Measurements from ENCODE around the gene TTC32.
A peak's percentile ranks its signal among the peaks of the same experiment; 100 is the strongest.
"Not testable (repeated sequence)": the region's sequence is repeated elsewhere in the genome, so short reads cannot be mapped to it uniquely, and the experiment has no call there.

Gene TTC32

DNA sequence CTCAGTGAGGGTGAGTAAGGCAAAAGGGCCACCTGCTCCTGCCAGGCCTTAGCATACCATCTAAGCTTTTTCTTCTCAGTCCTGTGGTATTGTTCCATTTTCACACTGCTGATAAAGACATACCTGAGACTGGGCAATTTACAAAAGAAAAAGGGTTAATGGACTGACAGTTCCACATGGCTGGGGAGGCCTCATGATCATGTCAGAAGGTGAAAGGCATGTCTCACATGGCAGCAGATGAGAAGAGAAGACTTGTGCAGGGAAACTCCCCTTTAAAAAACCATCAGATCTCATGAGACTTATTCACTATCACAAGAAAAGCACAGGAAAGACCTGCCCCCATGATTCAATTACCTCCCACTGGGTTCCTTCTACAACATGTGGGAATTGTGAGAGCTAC lies 21.6 kb downstream of the TTC32 start:
- DNase-seq (ENCODE audit: low read depth, low spot score); H3K27ac ChIP-seq: not testable (repeated sequence)

DNA sequence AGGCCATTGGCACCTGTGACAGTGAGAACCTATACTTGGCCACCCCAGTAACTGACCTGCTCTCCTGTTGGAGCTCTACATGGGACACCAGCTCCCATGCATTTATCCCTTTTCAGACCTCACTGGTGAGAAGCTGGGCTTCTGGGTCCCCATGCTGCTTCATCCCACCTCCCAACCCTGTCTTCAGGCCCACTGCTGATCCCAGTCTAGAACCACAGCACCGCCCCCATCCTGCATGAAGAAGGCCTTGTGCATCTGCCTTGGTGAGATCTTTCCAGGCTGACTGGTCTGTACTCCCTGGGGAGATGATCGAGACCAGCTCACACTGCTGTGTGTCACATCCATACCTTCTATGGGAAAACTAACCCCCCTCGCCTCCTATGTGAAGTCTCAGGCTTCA lies 22.7 kb downstream of the TTC32 start:
- H3K27ac ChIP-seq: no peak overlapping the region
- no peak for DNase-seq (ENCODE audit: low read depth, low spot score)

DNA sequence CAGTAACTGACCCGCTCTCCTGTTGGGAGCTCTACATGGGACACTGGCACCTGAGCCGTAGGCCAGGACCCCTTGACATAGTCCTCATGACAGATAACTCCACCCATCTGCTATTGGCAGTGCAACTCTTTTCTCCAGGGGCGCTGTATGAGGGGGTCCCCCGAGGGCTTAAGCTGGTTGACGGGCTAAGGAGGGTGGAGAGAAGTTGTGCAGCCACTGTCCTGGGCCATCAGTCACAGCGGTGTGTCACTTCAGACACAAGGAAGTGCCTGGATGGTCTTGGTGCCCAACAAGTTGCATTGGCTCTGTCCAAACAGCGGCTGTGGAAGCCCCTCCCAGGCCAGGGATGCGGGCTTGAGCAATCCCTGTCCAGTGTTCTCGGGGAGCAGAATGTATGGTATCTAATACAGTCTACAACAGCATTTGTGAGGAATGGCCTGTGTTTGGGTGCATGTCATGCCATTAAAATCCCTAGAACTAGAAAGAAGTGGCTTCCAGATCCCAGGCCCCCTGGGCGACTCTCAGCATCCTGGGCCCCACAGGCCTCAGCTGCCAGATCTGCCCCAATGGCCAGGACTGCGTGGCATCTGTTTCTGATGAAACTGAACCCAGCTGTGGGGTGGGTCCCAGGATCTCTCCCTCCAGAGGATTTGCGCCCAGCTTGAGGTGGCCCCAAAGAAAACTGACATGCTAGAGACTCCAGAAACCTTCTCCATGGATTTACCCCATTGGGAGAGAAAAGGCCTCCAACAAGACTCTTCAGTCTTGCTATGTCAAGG lies 23.3 kb downstream of the TTC32 start:
- no peak for DNase-seq (ENCODE audit: low read depth, low spot score)

DNA sequence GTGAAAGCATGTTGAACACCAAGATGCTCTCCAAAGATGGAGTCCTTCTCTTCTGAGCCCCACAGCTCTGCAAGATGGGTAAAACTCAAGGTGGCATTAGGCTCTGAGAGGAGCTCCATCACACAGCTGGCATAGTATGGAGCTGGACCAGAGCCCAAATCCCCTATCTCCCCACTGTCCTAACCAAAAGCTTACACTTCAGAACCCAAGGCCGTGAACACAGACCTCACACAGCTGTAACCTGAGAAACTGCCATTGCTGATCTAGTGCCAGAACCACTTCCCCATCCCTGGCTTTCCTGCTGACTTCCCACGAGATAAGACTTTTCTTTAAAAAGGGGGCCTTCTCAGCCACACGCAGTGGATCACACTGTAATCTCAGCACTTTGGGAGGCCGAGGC lies 25.0 kb downstream of the TTC32 start:
- no peak overlapping the region for H3K27ac ChIP-seq
- no peak for DNase-seq (ENCODE audit: low read depth, low spot score)

More for the DNA sequence above, 23.3 kb downstream of the TTC32 start:
- no peak overlapping the region for H3K27ac ChIP-seq

DNA sequence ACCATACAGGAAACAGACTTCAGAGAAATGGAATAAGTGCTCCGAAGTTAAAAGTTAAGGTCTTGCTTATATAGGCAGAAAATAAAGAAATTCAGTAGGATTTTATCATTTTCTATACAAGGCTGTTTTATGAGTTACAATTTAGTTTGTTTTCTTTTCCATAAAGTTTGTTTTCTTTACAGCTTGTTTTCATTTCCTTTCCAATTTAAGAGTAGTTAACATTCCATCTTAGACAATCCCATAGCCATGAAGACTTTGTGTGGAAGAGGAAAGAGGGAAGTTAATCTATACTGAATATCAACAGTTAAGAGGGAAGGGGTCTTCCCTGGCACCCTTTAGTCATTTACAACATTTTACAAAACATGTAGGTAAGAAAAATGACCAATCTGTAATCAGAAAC lies 26.5 kb downstream of the TTC32 start:
- no peak overlapping the region for H3K27ac ChIP-seq
- DNase-seq (ENCODE audit: low read depth, low spot score): no peak

GRCh38 chr2:19874726-19875125 lies 27.1 kb downstream of the TTC32 start:
- H3K27ac ChIP-seq: no peak overlapping the region
- DNase-seq (ENCODE audit: low read depth, low spot score): no peak

DNA sequence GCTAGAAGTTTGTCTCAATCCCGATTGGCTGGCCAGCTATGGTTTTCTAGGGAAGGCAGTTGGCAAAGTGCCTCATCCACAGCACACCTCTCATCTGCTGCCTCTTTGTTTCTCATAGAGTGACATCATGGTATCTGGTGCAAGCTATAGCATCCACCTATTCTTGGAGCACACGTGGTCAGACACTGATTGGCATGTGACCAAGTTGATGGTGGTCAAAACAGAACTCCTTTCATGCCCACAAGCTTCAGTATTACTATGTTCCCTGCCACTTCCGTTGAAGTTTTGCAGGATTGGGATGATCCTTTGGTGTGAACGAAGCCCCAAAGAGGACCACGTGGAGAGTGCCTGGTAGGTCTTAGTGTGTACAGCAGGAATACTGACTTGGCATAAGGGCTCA lies 28.8 kb downstream of the TTC32 start:
- DNase-seq (ENCODE audit: low read depth, low spot score): no peak
- no peak overlapping the region for H3K27ac ChIP-seq

DNA sequence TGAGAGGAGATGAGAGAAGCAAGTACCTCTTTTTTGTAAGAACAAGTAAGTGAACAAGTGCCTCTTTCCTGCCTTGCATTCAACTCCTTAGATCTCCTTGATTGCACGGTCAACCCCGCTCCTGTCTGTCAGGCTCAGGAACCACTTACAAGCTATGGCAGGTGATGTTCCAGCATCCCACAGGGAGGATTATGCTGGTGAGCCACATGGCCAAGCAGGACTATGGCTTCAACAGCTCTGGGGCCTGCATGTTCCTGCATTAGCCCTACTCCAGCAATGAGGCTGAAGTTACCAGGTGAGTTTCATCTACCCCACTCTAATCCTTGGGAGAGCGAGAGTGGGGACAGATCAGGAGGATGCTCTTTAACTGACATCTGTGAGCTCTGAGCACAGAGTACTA lies 29.5 kb downstream of the TTC32 start:
- no peak for DNase-seq (ENCODE audit: low read depth, low spot score)
- no peak overlapping the region for H3K27ac ChIP-seq

GRCh38 chr2:19871836-19872235 lies 29.9 kb downstream of the TTC32 start:
- H3K27ac ChIP-seq: no peak overlapping the region
- DNase-seq (ENCODE audit: low read depth, low spot score): no peak

DNA sequence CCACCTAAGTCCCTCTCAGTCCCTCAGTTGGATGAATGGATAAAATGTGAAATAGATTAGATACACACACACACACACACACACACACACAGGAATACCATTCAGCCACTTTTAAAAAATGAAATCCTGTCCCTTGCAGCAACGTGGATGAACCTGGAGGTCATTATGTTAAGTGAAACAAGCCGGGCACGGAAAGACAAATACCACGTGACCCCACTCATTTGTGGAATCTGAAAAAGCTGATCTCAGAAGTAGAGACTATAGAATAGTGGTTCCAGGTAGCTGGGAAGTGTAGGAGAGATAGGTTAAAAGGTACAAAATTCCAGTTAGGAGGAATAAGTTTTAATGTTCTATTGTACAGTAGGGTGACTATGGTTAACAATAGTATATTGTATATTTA lies 31.0 kb downstream of the TTC32 start:
- no peak for DNase-seq (ENCODE audit: low read depth, low spot score)
- H3K27ac ChIP-seq: no peak overlapping the region

DNA sequence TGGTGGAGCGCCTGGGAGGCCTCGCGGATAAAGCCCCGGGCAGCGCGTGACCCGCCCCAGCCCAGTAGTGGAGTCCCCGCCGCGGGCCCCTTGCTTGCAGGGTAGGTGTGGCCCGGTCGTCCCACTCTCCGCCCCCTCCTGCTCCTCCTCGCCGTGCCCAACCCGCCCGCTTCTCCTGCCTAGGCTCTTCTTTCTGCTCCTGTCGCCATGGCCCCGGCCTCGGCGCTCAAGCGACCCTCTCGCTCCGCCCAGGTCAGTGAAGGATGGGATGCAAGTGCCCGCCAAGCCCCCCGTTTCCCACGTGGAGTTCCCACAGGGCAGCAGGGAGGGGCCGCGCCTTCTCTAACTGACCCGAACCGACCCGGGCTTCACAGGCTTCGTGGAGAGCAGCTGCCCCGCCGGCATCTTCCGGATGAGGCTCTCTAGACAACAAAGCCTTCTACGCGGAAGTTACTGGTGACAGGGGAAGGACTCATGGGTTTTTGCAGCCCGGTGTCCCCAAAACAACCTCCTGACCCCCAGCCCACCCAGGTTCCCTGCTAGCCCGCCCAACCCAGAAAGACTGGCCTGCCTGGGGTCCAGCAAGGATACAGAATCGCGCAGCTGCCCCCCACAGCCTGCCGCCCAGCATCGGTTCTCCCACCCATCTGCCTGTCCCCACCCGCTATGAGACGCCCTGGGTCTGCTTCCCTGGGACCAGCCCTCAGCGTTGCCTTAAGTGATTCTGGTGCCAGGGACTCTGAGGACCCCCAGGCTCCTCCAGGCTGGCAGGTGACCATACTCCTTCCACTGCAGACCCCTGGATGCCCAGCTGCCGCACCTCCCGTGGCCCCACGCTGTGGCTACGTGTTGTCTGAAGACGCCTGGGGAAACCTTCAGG lies 32.8 kb downstream of the TTC32 start:
- H3K27ac ChIP-seq: no peak overlapping the region
- DNase-seq (ENCODE audit: low read depth, low spot score): no peak

- H3K27ac ChIP-seq: no peak overlapping the region
- no peak for DNase-seq (ENCODE audit: low read depth, low spot score)
These were observed 33.6 kb downstream of the TTC32 start for GRCh38 chr2:19868224-19868623.

GRCh38 chr2:19866771-19867170 lies 35.0 kb downstream of the TTC32 start:
- no peak for DNase-seq (ENCODE audit: low read depth, low spot score)
- H3K27ac ChIP-seq: no peak overlapping the region

DNA sequence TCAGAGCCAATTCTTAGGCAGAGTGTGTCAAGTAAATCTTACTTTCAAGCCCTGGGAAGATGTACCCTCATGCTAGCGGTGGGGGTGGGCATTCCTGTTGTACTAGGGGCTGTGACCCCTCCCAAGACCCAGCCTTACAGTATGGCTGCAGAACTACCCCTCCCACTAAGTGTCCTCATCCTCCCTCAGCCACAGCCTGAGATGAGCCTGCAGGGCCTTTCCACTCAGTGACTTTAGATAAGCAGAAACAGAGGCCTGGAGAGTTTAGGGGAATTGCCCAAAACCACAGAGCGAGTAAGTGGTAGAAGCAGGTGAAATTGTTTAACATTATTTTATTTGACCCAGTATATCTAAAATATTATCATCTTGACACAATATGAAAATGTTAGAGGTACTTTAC lies 36.6 kb downstream of the TTC32 start:
- H3K27ac ChIP-seq: no peak overlapping the region
- no peak for DNase-seq (ENCODE audit: low read depth, low spot score)

- no peak overlapping the region for H3K27ac ChIP-seq
- DNase-seq (ENCODE audit: low read depth, low spot score): no peak
These were observed 37.4 kb downstream of the TTC32 start for GRCh38 chr2:19864381-19864780.

DNA sequence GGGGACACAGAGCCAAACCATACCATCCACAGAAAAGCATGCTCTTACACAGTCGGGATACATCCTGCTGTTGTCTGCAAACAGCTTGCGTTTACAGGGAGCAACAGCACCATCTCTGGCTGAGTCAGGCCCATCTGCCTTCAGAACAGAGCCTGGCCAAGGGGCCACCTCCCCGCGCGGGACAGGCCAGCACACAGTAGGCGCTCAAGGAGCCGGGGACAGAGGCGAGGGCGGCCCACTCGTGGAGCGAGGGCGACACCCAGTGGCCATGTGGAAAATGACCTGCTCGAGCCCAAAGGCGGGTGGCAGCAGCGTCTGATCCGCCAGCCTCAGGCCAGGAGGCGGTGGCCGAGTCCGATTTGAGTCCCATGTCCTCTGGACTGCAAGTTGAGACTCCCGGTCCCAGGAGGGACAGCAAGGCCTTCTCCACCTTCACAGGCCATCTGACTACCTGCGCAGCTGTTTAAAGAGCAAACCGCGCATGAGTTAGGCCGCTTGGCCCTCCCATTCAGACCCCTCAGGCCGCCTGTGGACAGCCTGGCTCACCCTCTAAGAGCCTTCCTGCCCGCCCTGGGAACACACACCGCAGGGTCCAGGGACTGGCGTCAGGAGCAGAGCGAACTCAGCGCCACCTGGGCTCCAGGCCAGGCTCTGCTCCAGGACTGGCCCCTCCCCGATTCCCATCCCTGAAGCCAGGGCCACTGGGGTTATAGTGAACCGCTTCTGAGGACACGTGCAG lies 38.3 kb downstream of the TTC32 start:
- no peak for DNase-seq (ENCODE audit: low read depth, low spot score)
- H3K27ac ChIP-seq: no peak overlapping the region

DNA sequence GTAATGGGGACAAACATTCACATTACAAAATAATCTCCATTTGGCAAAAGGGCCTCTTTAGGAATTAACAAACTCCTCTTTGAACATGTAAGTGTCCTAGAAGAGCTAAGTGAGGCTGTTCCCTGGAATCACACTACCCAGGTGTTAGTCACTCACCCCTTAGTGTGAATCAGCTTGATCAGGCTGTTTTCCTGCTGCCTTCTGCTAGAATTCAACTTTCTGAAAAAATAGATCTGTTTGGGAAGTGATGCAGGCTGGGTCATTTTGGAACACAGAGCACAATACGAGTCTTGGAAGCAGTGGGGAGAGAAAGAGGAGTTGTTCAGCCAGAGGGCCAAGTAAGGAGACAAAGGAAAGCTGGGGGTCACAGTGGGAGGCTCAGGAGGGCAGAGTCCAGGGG lies 40.0 kb downstream of the TTC32 start:
- DNase-seq (ENCODE audit: low read depth, low spot score): no peak
- no peak overlapping the region for H3K27ac ChIP-seq

DNA sequence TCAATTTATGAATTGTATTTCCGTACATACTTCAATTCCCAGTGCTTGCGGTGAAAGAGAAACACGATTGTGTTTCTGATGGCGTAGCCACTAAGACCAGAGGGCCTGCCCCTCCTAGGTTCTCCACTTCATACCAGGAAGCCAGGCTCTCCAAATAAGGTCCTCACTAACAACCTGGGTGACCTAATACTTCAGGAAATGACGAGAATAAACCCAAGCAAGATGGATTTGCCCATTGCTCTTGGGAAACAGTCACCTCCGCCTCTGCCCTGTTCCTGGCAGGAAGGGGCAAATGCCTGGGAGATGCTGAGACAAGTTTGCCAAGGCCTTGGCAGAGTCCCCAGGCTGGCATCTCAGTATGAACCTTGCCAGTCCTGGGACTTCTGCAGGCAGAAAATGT lies 41.8 kb downstream of the TTC32 start:
- H3K27ac ChIP-seq: peak overlapping the region; percentile 26
- peak; percentile 39 for DNase-seq (ENCODE audit: low read depth, low spot score)

DNA sequence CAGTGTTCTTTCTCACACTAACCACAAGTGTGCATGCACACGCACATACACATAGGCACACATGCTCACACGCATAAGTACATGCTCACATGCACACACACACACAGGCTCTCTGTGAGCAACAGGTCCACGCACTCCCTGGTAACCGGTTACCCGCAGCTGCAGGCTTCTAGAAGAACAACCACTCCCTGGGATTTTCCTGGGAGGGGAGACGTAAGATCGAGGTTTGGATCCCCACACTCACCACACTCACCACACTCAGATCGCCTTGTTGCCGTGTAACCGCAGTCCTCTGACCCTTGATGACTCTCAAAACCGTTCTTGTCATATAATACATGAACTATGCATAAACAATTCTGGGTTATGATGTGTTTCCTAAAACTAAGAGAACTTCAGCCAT lies 42.2 kb downstream of the TTC32 start:
- no peak for DNase-seq (ENCODE audit: low read depth, low spot score)
- H3K27ac ChIP-seq: peak overlapping the region; percentile 26

- DNase-seq (ENCODE audit: low read depth, low spot score): no peak
These were observed 44.0 kb downstream of the TTC32 start for GRCh38 chr2:19857806-19858205.

GRCh38 chr2:19857100-19857499 lies 44.7 kb downstream of the TTC32 start:
- no peak overlapping the region for H3K27ac ChIP-seq
- DNase-seq (ENCODE audit: low read depth, low spot score): no peak

More at GRCh38 chr2:19857806-19858205, 44.0 kb downstream of the TTC32 start:
- H3K27ac ChIP-seq: no peak overlapping the region
